AG09319 (cell line): Measurements from ENCODE around the gene PTH2R.
"Not testable (repeated sequence)": the region's sequence is repeated elsewhere in the genome, so short reads cannot be mapped to it uniquely, and the experiment has no call there.

ENCODE experiments used
- DNase-seq: peaks from one replicate; pipeline ENCODE4 v3.0.0-alpha.2; 2010; ENCODE audit warnings: low read depth; ENCODE audit errors: extremely low read depth
- TF ChIP-seq, protein P1 (sequence below): IDR thresholded peaks from 2 replicates; pipeline ENCODE4 v1.5.1; 2011; ENCODE audit warnings: low read depth, mild to moderate bottlenecking, inconsistent platforms, low read length, moderate library complexity

The PTH2R gene

DNA sequence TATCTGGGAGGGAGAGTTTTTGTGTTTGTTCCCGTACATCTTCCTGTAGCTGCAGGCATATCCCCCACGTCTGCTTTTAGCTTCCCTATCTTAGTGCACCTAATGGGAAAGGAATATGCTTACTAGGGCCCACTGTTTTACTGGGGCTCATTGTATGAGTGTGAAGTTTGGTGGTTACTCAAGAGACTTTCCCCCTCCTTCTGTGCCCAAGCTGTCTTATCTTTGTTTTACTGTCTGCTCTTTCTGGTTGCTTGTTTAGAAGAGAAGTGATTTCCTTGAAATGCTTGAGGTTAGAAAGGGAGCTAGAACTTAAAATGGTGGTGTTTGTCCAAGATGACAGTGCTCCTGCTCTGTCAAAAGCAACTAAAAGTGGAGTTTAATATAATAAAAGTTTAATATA lies 7.3 kb downstream of the PTH2R start:
- TF ChIP-seq, protein P1, sequence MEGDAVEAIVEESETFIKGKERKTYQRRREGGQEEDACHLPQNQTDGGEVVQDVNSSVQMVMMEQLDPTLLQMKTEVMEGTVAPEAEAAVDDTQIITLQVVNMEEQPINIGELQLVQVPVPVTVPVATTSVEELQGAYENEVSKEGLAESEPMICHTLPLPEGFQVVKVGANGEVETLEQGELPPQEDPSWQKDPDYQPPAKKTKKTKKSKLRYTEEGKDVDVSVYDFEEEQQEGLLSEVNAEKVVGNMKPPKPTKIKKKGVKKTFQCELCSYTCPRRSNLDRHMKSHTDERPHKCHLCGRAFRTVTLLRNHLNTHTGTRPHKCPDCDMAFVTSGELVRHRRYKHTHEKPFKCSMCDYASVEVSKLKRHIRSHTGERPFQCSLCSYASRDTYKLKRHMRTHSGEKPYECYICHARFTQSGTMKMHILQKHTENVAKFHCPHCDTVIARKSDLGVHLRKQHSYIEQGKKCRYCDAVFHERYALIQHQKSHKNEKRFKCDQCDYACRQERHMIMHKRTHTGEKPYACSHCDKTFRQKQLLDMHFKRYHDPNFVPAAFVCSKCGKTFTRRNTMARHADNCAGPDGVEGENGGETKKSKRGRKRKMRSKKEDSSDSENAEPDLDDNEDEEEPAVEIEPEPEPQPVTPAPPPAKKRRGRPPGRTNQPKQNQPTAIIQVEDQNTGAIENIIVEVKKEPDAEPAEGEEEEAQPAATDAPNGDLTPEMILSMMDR: no peak
- no peak for DNase-seq

DNA sequence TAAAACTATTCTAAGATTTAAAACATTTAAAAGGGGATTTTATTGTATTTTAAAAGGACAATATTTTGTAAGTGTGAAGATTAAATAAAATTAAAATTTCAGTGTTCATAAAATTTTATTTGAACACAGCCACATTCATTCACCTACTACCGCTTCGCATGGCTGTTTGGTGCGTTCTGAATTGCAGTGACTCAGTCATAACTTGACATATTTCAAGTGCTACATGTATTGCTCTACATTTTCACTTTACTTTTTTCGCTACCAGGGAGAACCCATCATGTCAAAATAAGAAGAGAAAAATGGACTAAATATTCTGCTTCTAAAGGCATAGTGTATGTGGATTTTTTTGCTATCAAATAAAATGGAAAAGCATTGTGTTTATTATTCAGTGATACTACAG lies 8.7 kb downstream of the PTH2R start:
- no peak for DNase-seq

GRCh38 chr2:208415897-208416296 lies 9.3 kb downstream of the PTH2R start:
- DNase-seq: no peak

More for the DNA sequence above, 8.7 kb downstream of the PTH2R start:
- TF ChIP-seq, protein P1: no peak

GRCh38 chr2:208426412-208427045 lies 19.9 kb downstream of the PTH2R start:
- no peak for DNase-seq
- TF ChIP-seq, protein P1: no peak

More at GRCh38 chr2:208415897-208416296, 9.3 kb downstream of the PTH2R start:
- TF ChIP-seq, protein P1: no peak

DNA sequence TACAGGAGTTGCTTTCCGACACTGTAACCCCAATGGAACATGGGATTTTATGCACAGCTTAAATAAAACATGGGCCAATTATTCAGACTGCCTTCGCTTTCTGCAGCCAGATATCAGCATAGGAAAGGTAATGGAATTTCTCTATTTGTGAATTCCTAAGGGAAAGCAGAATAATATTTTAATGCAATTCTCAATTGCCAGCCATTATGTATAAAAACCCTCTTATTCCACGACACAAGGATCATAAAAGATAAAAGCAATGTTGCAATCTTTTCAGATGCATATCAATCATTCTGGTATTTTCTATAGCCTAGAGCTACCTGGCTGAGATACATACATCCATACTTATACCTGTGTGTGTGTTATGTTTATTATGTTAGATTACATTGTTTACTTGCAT lies 31.2 kb downstream of the PTH2R start:
- no peak for DNase-seq
- TF ChIP-seq, protein P1: no peak

GRCh38 chr2:208440716-208441115 lies 34.1 kb downstream of the PTH2R start:
- TF ChIP-seq, protein P1: no peak
- no peak for DNase-seq

DNA sequence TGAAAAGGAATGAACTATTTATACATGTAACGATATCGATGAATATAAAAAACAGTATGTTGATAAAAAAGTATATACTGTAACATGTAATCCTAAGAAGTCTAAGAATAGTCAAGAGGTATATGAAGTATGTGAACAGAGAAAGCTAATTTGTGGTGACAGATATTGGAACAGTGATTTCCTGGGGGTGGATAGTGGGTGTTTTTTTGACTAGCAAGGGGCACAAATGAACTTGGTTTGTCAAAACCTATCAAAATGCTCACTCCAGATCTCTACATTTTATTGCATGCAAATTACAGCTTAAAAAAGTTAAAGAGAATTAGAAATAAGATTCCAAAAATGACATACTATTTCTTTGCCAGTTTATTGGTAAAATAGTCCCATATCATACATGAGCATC lies 35.4 kb downstream of the PTH2R start:
- TF ChIP-seq, protein P1: no peak
- DNase-seq: no peak

DNA sequence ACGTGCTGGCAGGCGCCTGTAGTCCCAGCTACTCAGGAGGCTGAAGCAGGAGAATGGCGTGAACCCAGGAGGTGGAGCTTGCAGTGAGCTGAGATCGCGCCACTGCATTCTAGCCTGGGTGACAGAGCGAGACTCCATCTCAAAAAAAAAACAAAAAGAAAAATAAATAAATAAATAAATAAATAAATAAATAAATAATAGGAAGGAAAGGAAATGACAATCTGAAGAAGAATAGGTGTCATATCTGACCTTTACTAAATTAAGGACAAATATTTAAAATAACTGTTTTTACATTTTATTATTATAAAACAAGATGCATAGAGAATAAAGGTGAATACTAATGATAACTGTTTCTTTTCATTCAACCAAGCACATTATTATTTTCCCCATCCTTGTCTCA lies 40.9 kb downstream of the PTH2R start:
- DNase-seq: not testable (repeated sequence)
